IMR-90 (cell line): ENCODE results near the gene TDP2. TPM values are rescaled to one million over a fixed set of nuclear protein-coding genes. Genes with fewer than 3 reads are reported as not detected.

Experiments used
- ATAC-seq: fragments of 200-7000 bp; cut with Tn5 transposase; 2 replicates; pipeline ENCODE4 v1.9.1; 2020; ENCODE audit warnings: low read depth, mild to moderate bottlenecking, moderate library complexity
- BruUV-seq: library from RNA; stranded (reverse); fragments of 400-500 nt; replicated peaks from 2 replicates; lab custom pipeline; 2021; lab: Mats Ljungman, UMichigan
- CTCF ChIA-PET: fragments of 300-600 bp; formaldehyde crosslinking; extraction: SDS; loops from one replicate; lab custom pipeline; 2021; ENCODE audit warnings: antibody characterized with exemption; lab: Yijun Ruan, JAX
- POLR2A ChIA-PET: fragments of 300-600 bp; sonication (Branson Sonifier 250); formaldehyde crosslinking; loops from one replicate; lab custom pipeline; 2022; ENCODE audit warnings: antibody characterized with exemption; ENCODE audit not compliant: unreplicated experiment; lab: Charles Lee
- DNase-seq: peaks from one replicate; pipeline ENCODE4 v3.0.0; 2013
- H2AFZ ChIP-seq: replicated peaks from 2 replicates; pipeline ENCODE3; 2013; ENCODE audit warnings: low read length, mild to moderate bottlenecking; ENCODE audit not compliant: poor library complexity
- H2AK5ac ChIP-seq: 2 replicates; pipeline ENCODE4 v1.6.1; 2013; ENCODE audit warnings: low read depth, low read length, inconsistent platforms
- H2AK9ac ChIP-seq: replicated peaks from 2 replicates; pipeline ENCODE3; 2013; ENCODE audit warnings: mild to moderate bottlenecking, low read depth, low read length, moderate library complexity; ENCODE audit not compliant: poor library complexity
- H2BK120ac ChIP-seq: 2 replicates; pipeline ENCODE4 v1.6.1; 2013; ENCODE audit warnings: low read depth, low read length, inconsistent platforms
- H2BK15ac ChIP-seq: 3 replicates; pipeline ENCODE4 v1.6.1; 2013; ENCODE audit warnings: low read depth, low read length, inconsistent platforms
- H2BK20ac ChIP-seq: 2 replicates; pipeline ENCODE4 v1.6.1; 2013; ENCODE audit warnings: low read depth, mild to moderate bottlenecking, inconsistent platforms, low read length, moderate library complexity
- H2BK5ac ChIP-seq: 2 replicates; pipeline ENCODE4 v1.6.1; 2013; ENCODE audit warnings: mild to moderate bottlenecking, low read depth, low read length, inconsistent platforms; ENCODE audit not compliant: poor library complexity, severe bottlenecking
- H3K14ac ChIP-seq: replicated peaks from 2 replicates; pipeline ENCODE4 v1.6.1; 2013; ENCODE audit warnings: low read depth, low read length, inconsistent platforms
- H3K18ac ChIP-seq: 2 replicates; pipeline ENCODE4 v1.6.1; 2013; ENCODE audit warnings: low read depth, low read length, control low read depth
- H3K23ac ChIP-seq: 2 replicates; pipeline ENCODE4 v1.6.1; 2013; ENCODE audit warnings: low read depth, low read length, inconsistent platforms
- H3K27ac ChIP-seq: 2 replicates; pipeline ENCODE4 v1.5.1; 2013; ENCODE audit warnings: mild to moderate bottlenecking, control low read depth, low read length; ENCODE audit not compliant: insufficient read depth
- H3K27me3 ChIP-seq: 2 replicates; pipeline ENCODE4 v1.6.1; 2013; ENCODE audit warnings: low read length; ENCODE audit not compliant: control insufficient read depth, insufficient read depth
- H3K36me3 ChIP-seq: 2 replicates; pipeline ENCODE4 v1.6.1; 2013; ENCODE audit warnings: low read length, mixed read lengths; ENCODE audit not compliant: control insufficient read depth, insufficient read depth
- H3K4ac ChIP-seq: 2 replicates; pipeline ENCODE4 v1.6.1; 2013; ENCODE audit warnings: low read depth, low read length, inconsistent platforms
- H3K4me1 ChIP-seq: 2 replicates; pipeline ENCODE4 v1.6.1; 2013; ENCODE audit warnings: low read length, mixed read lengths; ENCODE audit not compliant: control insufficient read depth, insufficient read depth
- H3K4me2 ChIP-seq: 2 replicates; pipeline ENCODE4 v1.6.1; 2013; ENCODE audit warnings: low read depth, mild to moderate bottlenecking, control low read depth, low read length, moderate library complexity
- H3K4me3 ChIP-seq: 2 replicates; pipeline ENCODE4 v1.5.1; 2013; ENCODE audit warnings: low read depth, mild to moderate bottlenecking, control low read depth, low read length, moderate library complexity; ENCODE audit not compliant: insufficient read depth
- H3K56ac ChIP-seq: 2 replicates; pipeline ENCODE4 v1.6.1; 2013; ENCODE audit warnings: low read length, inconsistent platforms; ENCODE audit not compliant: insufficient read depth; ENCODE audit errors: extremely low read depth
- H3K79me1 ChIP-seq, 2 experiments: 2 replicates each; pipeline ENCODE4 v1.6.1; 2013; ENCODE audit warnings: low read length in 2 of 2, inconsistent platforms in 1 of 2, low read depth in 1 of 2
- H3K9ac ChIP-seq: 2 replicates; pipeline ENCODE4 v1.6.1; 2013; ENCODE audit warnings: low read depth, low read length, control low read depth
- H3K9me1 ChIP-seq: 2 replicates; pipeline ENCODE4 v1.6.1; 2013; ENCODE audit warnings: low read length, inconsistent platforms; ENCODE audit not compliant: insufficient read depth
- H3K9me3 ChIP-seq: 2 replicates; pipeline ENCODE4 v1.6.1; 2013; ENCODE audit warnings: low read length; ENCODE audit not compliant: control insufficient read depth, insufficient read depth
- H4K20me1 ChIP-seq: 2 replicates; pipeline ENCODE4 v1.6.1; 2013; ENCODE audit warnings: low read length, inconsistent platforms; ENCODE audit not compliant: insufficient read depth
- H4K5ac ChIP-seq: 2 replicates; pipeline ENCODE4 v1.6.1; 2013; ENCODE audit warnings: mild to moderate bottlenecking, low read depth, low read length, control low read depth
- H4K8ac ChIP-seq, 2 experiments: 2 replicates each; pipeline ENCODE4 v1.6.1; 2013; ENCODE audit warnings: low read depth in 2 of 2, low read length in 2 of 2, control low read depth in 1 of 2, inconsistent platforms in 1 of 2
- H4K91ac ChIP-seq: 2 replicates; pipeline ENCODE4 v1.6.1; 2013; ENCODE audit warnings: low read depth, low read length, inconsistent platforms; ENCODE audit not compliant: insufficient read depth
- BHLHE40 ChIP-seq: fragments of 150-350 bp; IDR thresholded peaks from 2 replicates; pipeline ENCODE4 v1.6.1; 2016; ENCODE audit warnings: mild to moderate bottlenecking, low read depth, low read length
- CEBPB ChIP-seq: IDR thresholded peaks from 2 replicates; pipeline ENCODE4 v1.6.1; 2012; ENCODE audit warnings: low read depth, low read length, improper control_type of control experiment
- CHD1 ChIP-seq: IDR thresholded peaks from 2 replicates; pipeline ENCODE4 v1.6.1; 2012; ENCODE audit warnings: low read depth, low read length, improper control_type of control experiment
- CTCF ChIP-seq: conservative IDR thresholded peaks from 2 replicates; pipeline ENCODE4 v1.5.1; 2012; ENCODE audit warnings: mild to moderate bottlenecking, low read depth, low read length, improper control_type of control experiment
- ELK1 ChIP-seq: fragments of 150-350 bp; IDR thresholded peaks from 2 replicates; pipeline ENCODE4 v1.6.1; 2016; ENCODE audit warnings: low read depth, mild to moderate bottlenecking, low read length, moderate library complexity, borderline replicate concordance
- FOS ChIP-seq: fragments of 150-350 bp; IDR thresholded peaks from 2 replicates; pipeline ENCODE4 v1.6.1; 2016; ENCODE audit warnings: low read depth, low read length
- MAFK ChIP-seq: IDR thresholded peaks from 2 replicates; pipeline ENCODE4 v1.6.1; 2012; ENCODE audit warnings: low read depth, low read length, improper control_type of control experiment
- MAZ ChIP-seq: IDR thresholded peaks from 2 replicates; pipeline ENCODE4 v1.6.1; 2012; ENCODE audit warnings: low read depth, mild to moderate bottlenecking, low read length, improper control_type of control experiment, moderate library complexity, borderline replicate concordance
- MXI1 ChIP-seq: IDR thresholded peaks from 2 replicates; pipeline ENCODE4 v1.6.1; 2012; ENCODE audit warnings: low read depth, mild to moderate bottlenecking, low read length, moderate library complexity, borderline replicate concordance
- NFE2L2 ChIP-seq: fragments of 150-350 bp; IDR thresholded peaks from 2 replicates; pipeline ENCODE4 v1.6.1; 2016; ENCODE audit warnings: low read depth, mild to moderate bottlenecking, low read length
- POLR2A ChIP-seq: IDR thresholded peaks from 2 replicates; pipeline ENCODE4 v1.6.1; 2012; ENCODE audit warnings: mild to moderate bottlenecking, low read depth, low read length
- RAD21 ChIP-seq: IDR thresholded peaks from 2 replicates; pipeline ENCODE4 v1.6.1; 2012; ENCODE audit warnings: low read length, improper control_type of control experiment
- RCOR1 ChIP-seq: IDR thresholded peaks from 2 replicates; pipeline ENCODE4 v1.6.1; 2012; ENCODE audit warnings: mild to moderate bottlenecking, low read length, improper control_type of control experiment; ENCODE audit not compliant: insufficient replicate concordance
- RFX5 ChIP-seq: IDR thresholded peaks from 2 replicates; pipeline ENCODE4 v1.8.0; 2012; ENCODE audit warnings: low read depth, mild to moderate bottlenecking, low read length, moderate library complexity
- SMC3 ChIP-seq: fragments of 150-350 bp; IDR thresholded peaks from 2 replicates; pipeline ENCODE4 v1.6.1; 2016; ENCODE audit warnings: low read depth, mild to moderate bottlenecking, antibody characterized with exemption, low read length, moderate library complexity
- dilution Hi-C: fragments of 300-500 bp; cut with HindIII; formaldehyde crosslinking; loops from one replicate; pipeline ENCODE4 v1.14.3; 2018; ENCODE audit warnings: low sequenced_read_pairs; ENCODE audit not compliant: unreplicated experiment
- in situ Hi-C: fragments of 300-500 bp; cut with MboI; formaldehyde crosslinking; loops from 3 replicates; pipeline ENCODE4 v1.14.3; 2019; ENCODE audit warnings: low sequenced_read_pairs, inconsistent platforms, mixed read lengths
- intact Hi-C: fragments of 100-400 bp; cut with micrococcal nuclease; formaldehyde crosslinking; loops from 2 replicates; pipeline ENCODE4 v1.10.0; 2022
- polyA plus RNA-seq, 3 experiments: library from polyadenylated mRNA; depleted of rRNA; stranded (reverse); fragments of >200 nt; gene quantifications; 2 replicates each; pipeline ENCODE4 v1.2.3, GENCODE V29; 2012; ENCODE audit warnings: low replicate concordance in 1 of 3
- total RNA-seq: library from RNA; depleted of rRNA; stranded (reverse); fragments of >200 nt; gene quantifications from 2 replicates; pipeline ENCODE4 v1.2.3, GENCODE V29; 2012
- TF ChIP-seq, protein P1 (sequence below): fragments of 150-350 bp; IDR thresholded peaks from 2 replicates; pipeline ENCODE4 v1.6.1; 2017; ENCODE audit warnings: mild to moderate bottlenecking, antibody characterized with exemption, low read length, low read depth

TDP2 gene
- total and polyA plus RNA-seq, 2 of the 4 experiments (the other 2 are of a cell fraction): 13.6 to 22.8 TPM

DNA sequence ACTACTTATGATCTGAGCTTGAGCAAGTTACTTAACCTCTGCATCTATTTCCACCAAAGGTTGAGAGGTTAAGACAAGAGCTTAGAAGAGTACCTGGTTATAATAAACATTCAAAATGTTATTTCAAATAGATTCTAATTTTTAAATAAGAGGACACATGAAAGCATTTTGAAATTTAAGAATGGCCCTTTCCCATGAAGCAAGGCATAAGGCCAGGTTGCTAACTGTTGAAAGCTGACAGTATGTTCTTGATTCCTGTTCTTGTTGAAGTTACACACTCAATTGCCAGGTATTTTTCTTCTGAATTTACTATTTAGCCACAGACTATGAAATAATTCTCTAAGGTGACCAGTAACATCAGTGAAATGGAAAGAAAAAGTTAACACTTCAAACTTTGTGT, 37.8 kb upstream of the TDP2 start:
- ATAC-seq: no peak
- intact Hi-C loops: no loop called here
- no peak overlapping the region for H3K14ac ChIP-seq

More for the DNA sequence above, 37.8 kb upstream of the TDP2 start:
- no TSS peak for BruUV-seq
- Histone ChIP-seq H2BK120ac (no peak overlapping the region), H3K27me3 (no peaks in the 10 kb centered on the region), H2AK5ac (no peak overlapping the region), H2BK20ac (no peak overlapping the region), H3K4me3 (no peak overlapping the region), H3K18ac (no peak overlapping the region), H4K8ac (no peak overlapping the region), H3K4me2 (no peak overlapping the region), H3K4ac (no peak overlapping the region), H3K27ac (no peak overlapping the region), H3K56ac (no peak overlapping the region), H3K9ac (no peak overlapping the region), H3K4me1 (no peaks in the 10 kb centered on the region), H3K36me3 (peaks cover 38% of the 10 kb centered on the region), H2AK9ac (no peak overlapping the region), H4K91ac (no peak overlapping the region), H3K23ac (no peak overlapping the region), H2BK5ac (no peak overlapping the region), H2BK15ac (no peak overlapping the region), H3K79me1 (peaks cover 0 to 12% of the 10 kb centered on the region in 2 experiments; a peak in 3 of 4 replicates), H3K9me3 (no peaks in the 10 kb centered on the region), H2AFZ (no peak overlapping the region), H4K5ac (no peak overlapping the region), H4K20me1 (peaks cover 8% of the 10 kb centered on the region; the same call in 1 of the 2 replicates), H3K9me1 (no peaks in the 10 kb centered on the region)
- POLR2A ChIA-PET: no interaction called here
- no peak for DNase-seq
- dilution Hi-C loops: no loop called here
- CTCF ChIA-PET: interaction anchor here (0.6 kb wide), 1 partner anchor 220 kb away, joined by 3 read pairs; no protein-coding TSS in a partner anchor
- in situ Hi-C loops: no loop called here
- TF ChIP-seq FOS (no peak), RCOR1 (no peak), RFX5 (no peak), MAFK (no peak), RAD21 (no peak), ELK1 (no peak), CTCF (no peak), CEBPB (no peak), SMC3 (no peak), BHLHE40 (no peak), NFE2L2 (no peak), MXI1 (no peak), MAZ (no peak), CHD1 (no peak), POLR2A (no peak)
- TF ChIP-seq, protein P1, sequence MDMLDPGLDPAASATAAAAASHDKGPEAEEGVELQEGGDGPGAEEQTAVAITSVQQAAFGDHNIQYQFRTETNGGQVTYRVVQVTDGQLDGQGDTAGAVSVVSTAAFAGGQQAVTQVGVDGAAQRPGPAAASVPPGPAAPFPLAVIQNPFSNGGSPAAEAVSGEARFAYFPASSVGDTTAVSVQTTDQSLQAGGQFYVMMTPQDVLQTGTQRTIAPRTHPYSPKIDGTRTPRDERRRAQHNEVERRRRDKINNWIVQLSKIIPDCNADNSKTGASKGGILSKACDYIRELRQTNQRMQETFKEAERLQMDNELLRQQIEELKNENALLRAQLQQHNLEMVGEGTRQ: no peak
